Central memory CD8-positive, alpha-beta T cell (primary cell): ENCODE measurements around the gene TARBP1.

ENCODE experiments used
- ATAC-seq: fragments of 150-1000 bp; cut with Tn5 transposase; replicated peaks from 2 replicates; pipeline ENCODE4 v1.10.0; 2022; ENCODE audit warnings: mild to moderate bottlenecking, moderate FRiP score, moderate number of reproducible peaks; ENCODE audit not compliant: poor library complexity, severe bottlenecking; ENCODE audit errors: extremely low read depth
- DNase-seq, 2 donors: peaks; one replicate each; pipeline ENCODE4 v3.0.0; 2021; ENCODE audit warnings: low spot score in 2 of 2
- H3K27ac Mint-ChIP-seq: one replicate; pipeline ENCODE4 v1.8.0; 2022; ENCODE audit warnings: low read depth, mild to moderate bottlenecking, moderate library complexity, mixed read lengths
- H3K27me3 Mint-ChIP-seq: one replicate; pipeline ENCODE4 v1.8.0; 2022; ENCODE audit warnings: mixed read lengths
- H3K36me3 Mint-ChIP-seq: one replicate; pipeline ENCODE4 v1.8.0; 2022; ENCODE audit warnings: mild to moderate bottlenecking, moderate library complexity, mixed read lengths; ENCODE audit not compliant: insufficient read depth
- H3K4me1 Mint-ChIP-seq: one replicate; pipeline ENCODE4 v1.8.0; 2022; ENCODE audit warnings: mixed read lengths
- H3K4me3 Mint-ChIP-seq: one replicate; pipeline ENCODE4 v1.8.0; 2022; ENCODE audit warnings: mild to moderate bottlenecking, moderate library complexity, mixed read lengths
- H3K9me3 Mint-ChIP-seq: one replicate; pipeline ENCODE4 v1.8.0; 2022; ENCODE audit warnings: mixed read lengths

TARBP1 gene

GRCh38 chr1:234488054-234489006 is 9.4 kb upstream of the TARBP1 start:
- H3K27ac Mint-ChIP-seq: no peak overlapping the region

GRCh38 chr1:234486858-234487840 is 8.2 kb upstream of the TARBP1 start:
- Mint-ChIP-seq H3K9me3 (no peaks in the 10 kb centered on the region), H3K4me1 (no peaks in the 10 kb centered on the region), H3K27me3 (peaks cover 20% of the 10 kb centered on the region), H3K36me3 (no peaks in the 10 kb centered on the region), H3K4me3 (no peak overlapping the region), H3K27ac (no peak overlapping the region)
- ATAC-seq (no peak), DNase-seq (no peak)

More at GRCh38 chr1:234488054-234489006, 9.4 kb upstream of the TARBP1 start:
- Mint-ChIP-seq H3K36me3 (peaks cover 2% of the 10 kb centered on the region), H3K4me1 (no peaks in the 10 kb centered on the region), H3K27me3 (peaks cover 13% of the 10 kb centered on the region), H3K9me3 (no peaks in the 10 kb centered on the region), H3K4me3 (no peak overlapping the region)
- no peak for DNase-seq
- no peak for ATAC-seq

- no peak overlapping the region for H3K27ac Mint-ChIP-seq
- no peaks in the 10 kb centered on the region for H3K9me3 Mint-ChIP-seq
- DNase-seq (no peak), ATAC-seq (no peak)
- H3K36me3 Mint-ChIP-seq: no peaks in the 10 kb centered on the region
- no peaks in the 10 kb centered on the region for H3K4me1 Mint-ChIP-seq
- peaks cover 23% of the 10 kb centered on the region for H3K27me3 Mint-ChIP-seq
- H3K4me3 Mint-ChIP-seq: no peak overlapping the region
Measured at GRCh38 chr1:234484991-234485739, 6.2 kb upstream of the TARBP1 start.

- Mint-ChIP-seq H3K4me3 (no peak overlapping the region), H3K27ac (no peak overlapping the region), H3K9me3 (no peaks in the 10 kb centered on the region), H3K36me3 (no peaks in the 10 kb centered on the region), H3K27me3 (peaks cover 23% of the 10 kb centered on the region), H3K4me1 (no peaks in the 10 kb centered on the region)
- no peak for ATAC-seq
- DNase-seq: no peak
Measured at GRCh38 chr1:234484218-234484617, 5.2 kb upstream of the TARBP1 start.

GRCh38 chr1:234481771-234482170 is 2.8 kb upstream of the TARBP1 start:
- DNase-seq: no peak
- Mint-ChIP-seq H3K4me1 (no peaks in the 10 kb centered on the region), H3K27me3 (peaks cover 23% of the 10 kb centered on the region), H3K27ac (no peak overlapping the region), H3K4me3 (no peak overlapping the region), H3K36me3 (peaks cover 3% of the 10 kb centered on the region), H3K9me3 (no peaks in the 10 kb centered on the region)
- ATAC-seq: no peak

DNA sequence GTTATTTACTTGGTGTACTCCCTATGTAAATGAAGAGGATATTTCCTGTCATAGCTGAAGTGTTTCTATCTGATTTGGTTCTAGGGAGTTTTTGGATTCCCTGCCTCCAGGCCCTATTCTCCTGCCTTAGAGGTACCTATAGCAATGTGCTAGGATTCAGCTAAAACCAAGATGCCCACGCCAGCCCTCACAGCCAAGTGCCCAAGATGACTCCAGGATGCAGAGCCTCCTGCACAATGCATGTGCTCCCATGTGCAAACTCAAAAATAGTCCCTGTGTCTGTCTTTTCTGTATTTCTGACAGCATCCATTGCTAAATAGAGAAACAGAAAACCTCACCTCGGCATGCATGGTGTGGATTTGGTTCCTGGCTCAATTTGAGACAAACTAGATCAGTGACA is 887 bp upstream of the TARBP1 start:
- Mint-ChIP-seq H3K4me1 (peaks cover 9% of the 10 kb centered on the region), H3K27ac (no peak overlapping the region), H3K9me3 (no peaks in the 10 kb centered on the region), H3K27me3 (peaks cover 23% of the 10 kb centered on the region), H3K36me3 (peaks cover 5% of the 10 kb centered on the region), H3K4me3 (no peak overlapping the region)
- DNase-seq (no peak), ATAC-seq (no peak)

GRCh38 chr1:234479310-234479559 is 256 bp upstream of the TARBP1 start:
- Mint-ChIP-seq H3K4me3 (peak overlapping the region; percentile 75), H3K27ac (no peak overlapping the region), H3K4me1 (peaks cover 15% of the 10 kb centered on the region), H3K27me3 (peaks cover 23% of the 10 kb centered on the region), H3K36me3 (peaks cover 5% of the 10 kb centered on the region), H3K9me3 (no peaks in the 10 kb centered on the region)
- no peak for DNase-seq
- ATAC-seq: no peak

GRCh38 chr1:234478152-234478480 is 863 bp downstream of the TARBP1 start:
- Mint-ChIP-seq H3K4me3 (peak overlapping the region; percentile 75), H3K27me3 (peaks cover 12% of the 10 kb centered on the region), H3K9me3 (no peaks in the 10 kb centered on the region), H3K36me3 (peaks cover 5% of the 10 kb centered on the region), H3K27ac (peak overlapping the region; percentile 54), H3K4me1 (peaks cover 20% of the 10 kb centered on the region)
- DNase-seq: peak; percentile 52 to 65
- ATAC-seq: peak; percentile 75

DNA sequence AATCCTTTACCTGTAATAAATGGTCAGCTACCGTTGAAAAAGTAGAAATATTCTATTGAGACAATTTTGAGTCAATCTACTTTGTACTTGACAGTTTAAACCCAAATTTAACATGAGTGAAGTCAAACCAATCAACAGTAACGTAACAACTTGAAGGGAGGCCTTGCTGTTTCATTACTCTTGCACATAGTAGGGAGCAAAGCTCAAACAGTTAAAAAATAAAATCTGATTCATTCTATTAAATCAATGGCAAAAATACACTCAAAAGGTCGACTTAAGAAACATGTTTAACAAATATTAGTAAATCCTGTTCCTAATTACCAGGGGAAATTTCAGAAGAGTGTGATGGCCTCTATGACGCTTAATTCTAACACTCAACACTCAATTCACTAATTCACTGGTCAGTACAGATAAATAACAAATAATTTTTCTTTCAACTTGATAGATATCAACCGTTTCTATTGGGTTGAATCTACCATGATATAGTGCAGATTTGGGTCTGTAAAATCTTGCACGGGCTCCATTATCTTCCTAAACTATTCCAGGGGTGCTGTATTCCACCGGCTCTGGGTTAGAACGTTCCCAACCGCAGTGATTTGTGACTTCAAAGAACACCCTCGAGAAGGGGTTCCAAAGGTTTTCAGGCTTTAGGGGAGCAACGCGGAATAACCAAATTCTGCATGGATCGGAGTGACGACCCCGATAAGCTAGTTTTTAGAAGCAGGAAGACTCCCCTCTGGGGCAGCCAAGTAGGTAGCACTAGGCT is 1.4 kb downstream of the TARBP1 start:
- peaks cover 5% of the 10 kb centered on the region for H3K36me3 Mint-ChIP-seq
- peaks cover 20% of the 10 kb centered on the region for H3K4me1 Mint-ChIP-seq
- peak overlapping the region; percentile 75 for H3K4me3 Mint-ChIP-seq
- H3K27me3 Mint-ChIP-seq: peaks cover 6% of the 10 kb centered on the region
- no peaks in the 10 kb centered on the region for H3K9me3 Mint-ChIP-seq
- H3K27ac Mint-ChIP-seq: peak overlapping the region; percentile 54
- DNase-seq (no peak), ATAC-seq (no peak)

GRCh38 chr1:234476172-234476571 is 2.8 kb downstream of the TARBP1 start:
- H3K36me3 Mint-ChIP-seq: peaks cover 7% of the 10 kb centered on the region
- no peak for ATAC-seq
- no peak for DNase-seq
- H3K27me3 Mint-ChIP-seq: no peaks in the 10 kb centered on the region
- no peaks in the 10 kb centered on the region for H3K9me3 Mint-ChIP-seq
- peak overlapping the region; percentile 50 for H3K4me3 Mint-ChIP-seq
- H3K4me1 Mint-ChIP-seq: peaks cover 20% of the 10 kb centered on the region
- H3K27ac Mint-ChIP-seq: no peak overlapping the region

DNA sequence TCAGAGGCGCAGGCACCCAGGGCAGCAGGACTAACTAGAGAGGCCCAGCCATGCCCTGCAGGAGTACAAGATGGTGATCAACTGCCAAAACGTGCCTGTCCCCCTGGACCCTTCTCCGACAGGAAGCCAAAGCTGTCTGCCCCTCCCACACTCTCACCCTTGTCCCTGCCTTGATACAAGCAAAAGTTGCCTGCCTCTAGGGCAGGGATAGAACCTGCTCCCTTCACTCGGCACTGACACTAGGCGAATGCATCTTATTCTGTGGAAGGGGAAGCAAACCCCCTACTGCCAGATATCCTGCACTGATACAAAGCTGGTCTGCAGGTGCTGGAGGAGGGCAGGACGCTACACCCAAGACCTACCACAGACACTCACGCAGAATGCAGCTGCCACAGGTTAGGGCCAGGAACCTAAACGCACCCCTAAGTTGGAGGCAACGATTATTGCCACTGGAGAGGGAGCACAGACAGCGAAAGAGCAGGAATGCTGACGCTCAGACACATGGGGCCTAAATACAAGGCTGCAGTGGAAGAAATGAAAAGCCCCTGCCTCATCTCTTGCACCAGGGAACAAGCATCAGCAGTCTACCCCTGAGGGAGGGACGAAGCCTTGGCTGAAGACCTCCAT is 3.7 kb downstream of the TARBP1 start:
- Mint-ChIP-seq H3K4me3 (no peak overlapping the region), H3K4me1 (peaks cover 20% of the 10 kb centered on the region)
- ATAC-seq: no peak

More for the DNA sequence above, 3.7 kb downstream of the TARBP1 start:
- DNase-seq: no peak
- no peaks in the 10 kb centered on the region for H3K9me3 Mint-ChIP-seq
- peaks cover 9% of the 10 kb centered on the region for H3K36me3 Mint-ChIP-seq
- no peak overlapping the region for H3K27ac Mint-ChIP-seq
- no peaks in the 10 kb centered on the region for H3K27me3 Mint-ChIP-seq
